Right lobe of liver (tissue), 6 donors: Measurements from ENCODE around the gene PRICKLE3. TPM values are rescaled to one million over a fixed set of nuclear protein-coding genes. Genes with fewer than 3 reads are reported as not detected.

Source experiments
- ATAC-seq, 4 donors: fragments of 200-7000 bp; cut with Tn5 transposase; one replicate each; pipeline ENCODE4 v1.9.1; 2020; ENCODE audit warnings: mild to moderate bottlenecking in 4 of 4, moderate library complexity in 4 of 4
- DNase-seq, 3 donors: peaks; one replicate each; pipeline ENCODE4 v3.0.0-alpha.2; 2020
- H3K27ac ChIP-seq, 3 donors: fragments of 200-600 bp; one replicate each; pipeline ENCODE4 v1.8.0; 2022
- H3K27me3 ChIP-seq, 2 donors: fragments of 200-600 bp; one replicate each; pipeline ENCODE4 v1.8.0; 2022
- H3K36me3 ChIP-seq, 4 donors: fragments of 200-600 bp; sonication (generic) in 1 of 4; one replicate each; pipeline versions ENCODE4 v1.5.1 to v1.8.0; 2017 to 2022; ENCODE audit warnings: control low read depth in 1 of 4
- H3K4me1 ChIP-seq, 4 donors: fragments of 200-600 bp; sonication (generic) in 1 of 4; one replicate each; pipeline versions ENCODE4 v1.5.1 to v1.8.0; 2017 to 2022; ENCODE audit warnings: control low read depth in 1 of 4
- H3K4me3 ChIP-seq, 3 donors: fragments of 200-600 bp; one replicate each; pipeline ENCODE4 v1.8.0; 2022
- H3K9me3 ChIP-seq, 4 donors: fragments of 200-600 bp; sonication (generic) in 1 of 4; one replicate each; pipeline versions ENCODE4 v1.5.1 to v1.8.0; 2017 to 2022; ENCODE audit warnings: control low read depth in 1 of 4
- CTCF ChIP-seq, 4 donors: fragments of 200-600 bp in 3 of 4; fragments of 450-650 bp in 1 of 4; IDR thresholded peaks; one replicate each; pipeline versions ENCODE4 v1.5.1 to v1.8.0; 2016 to 2022; ENCODE audit warnings: antibody characterized with exemption in 4 of 4, mild to moderate bottlenecking in 2 of 4
- POLR2A ChIP-seq: fragments of 450-650 bp; IDR thresholded peaks from one replicate; pipeline ENCODE4 v1.6.1; 2017; ENCODE audit warnings: antibody characterized with exemption, mild to moderate bottlenecking
- WGBS: methylation state at CpG from one replicate; pipeline ENCODE4 v1.1.6; 2018; ENCODE audit warnings: low coverage, low lambda C conversion rate; ENCODE audit not compliant: insufficient coverage; ENCODE audit errors: missing lambda C conversion rate; 5-methylcytosine and 5-hydroxymethylcytosine counted together
- intact Hi-C, 2 donors: fragments of 100-400 bp; cut with DNase I; formaldehyde crosslinking; loops; one replicate each; pipeline versions ENCODE4 v1.11.2 to v1.14.1; 2022
- total RNA-seq, 6 experiments: library from RNA; depleted of rRNA in 2 of 6; stranded (reverse); fragments of >200 nt in 2 of 6; fragmentation: NEBNext Ultra II Directional in 3 of 6; extraction: Animal tissue kit (Norgen Biotek cat#: 25700) in 3 of 6; gene quantifications; one replicate each; pipeline versions ENCODE4 v1.1.0 to v1.2.4, GENCODE V29; 2016 to 2023
- donor health status: DM: no; HTN: yes; CAD: no.
- donor health status: DM: no; HTN: no; CAD: no.
- donor health status: DM: no; HTN: no; CAD: no.
- donor health status: DM: no; HTN: yes; CAD: no.
- donor health status: DM: no; HTN: yes; CAD: no.

PRICKLE3 gene
- total RNA-seq, 6 experiments from 2014 or later: 3.8 to 6.4 (median 5.0) TPM

- DNase-seq (peak; percentile 89 to 93 (median 90)), ATAC-seq (peak; percentile 76 to 84 (median 79))
- H3K9me3 ChIP-seq: no peaks in the 10 kb centered on the region
- TF ChIP-seq CTCF (IDR thresholded peaks at IDR 0.05) (peak; percentile 67 to 83 (median 76)), POLR2A (peak; percentile 38)
- H3K36me3 ChIP-seq: no peaks in the 10 kb centered on the region
- intact Hi-C loops: no loop called here
- H3K4me1 ChIP-seq: peaks cover 0 to 11% (median 4%) of the 10 kb centered on the region in 4 donors
- peak overlapping the region; percentile 23 to 50 (median 50) for H3K4me3 ChIP-seq
- H3K27me3 ChIP-seq: no peaks in the 10 kb centered on the region
- H3K27ac ChIP-seq: peak overlapping the region; percentile 71 to 87 (median 81)
- WGBS: 46% methylated on average over 16 of the region's 69 CpGs
Observed at GRCh38 chrX:49163555-49164419, 22.4 kb downstream of the PRICKLE3 start.

GRCh38 chrX:49162620-49163019 is 23.6 kb downstream of the PRICKLE3 start, which contains the start of gene MAGIX:
MAGIX (plus strand) TSS chrX:49162758; CDS start chrX:49162890, 132 bp downstream.
- TF ChIP-seq POLR2A: no peak
- TF ChIP-seq CTCF (IDR thresholded peaks at IDR 0.05): peak in 1 of 4 donors; percentile 2
- H3K4me3 ChIP-seq: peak within 1 kb of the TSS; percentile 23 to 50 (median 50)
- H3K4me1 ChIP-seq: peaks cover 0 to 11% (median 4%) of the 10 kb centered on the region in 4 donors
- intact Hi-C loops: no loop called here
- ATAC-seq (peak; percentile 25 to 60 (median 43)), DNase-seq (peak; percentile 55 to 82 (median 80))
- peak within 1 kb of the TSS; percentile 71 to 87 (median 81) for H3K27ac ChIP-seq
- H3K27me3 ChIP-seq: no peaks in the 10 kb centered on the region
- no peaks in the 10 kb centered on the region for H3K9me3 ChIP-seq
- 26% methylated on average over 3 of the region's 28 CpGs for WGBS
- no peaks in the 10 kb centered on the region for H3K36me3 ChIP-seq

- intact Hi-C loops: no loop called here
- no peak overlapping the region for H3K4me3 ChIP-seq
- no peaks in the 10 kb centered on the region for H3K36me3 ChIP-seq
- H3K9me3 ChIP-seq: no peaks in the 10 kb centered on the region
- no peak for ATAC-seq
- no peak for DNase-seq
- 52% methylated on average over 5 of the region's 5 CpGs for WGBS
- no peak overlapping the region for H3K27ac ChIP-seq
- TF ChIP-seq CTCF (IDR thresholded peaks at IDR 0.05): no peak
- no peak for TF ChIP-seq POLR2A
- peaks cover 0 to 11% (median 4%) of the 10 kb centered on the region in 4 donors for H3K4me1 ChIP-seq
- H3K27me3 ChIP-seq: no peaks in the 10 kb centered on the region
Observed at GRCh38 chrX:49161632-49162031, 24.5 kb downstream of the PRICKLE3 start.

- WGBS: 66% methylated on average over 2 of the region's 2 CpGs
- Histone ChIP-seq H3K4me3 (no peak overlapping the region), H3K27ac (no peak overlapping the region), H3K4me1 (peaks cover 0 to 11% (median 4%) of the 10 kb centered on the region in 4 donors), H3K9me3 (no peaks in the 10 kb centered on the region), H3K27me3 (no peaks in the 10 kb centered on the region), H3K36me3 (no peaks in the 10 kb centered on the region)
- no peak for DNase-seq
- no peak for TF ChIP-seq CTCF (IDR thresholded peaks at IDR 0.05)
- no peak for TF ChIP-seq POLR2A
- intact Hi-C loops: no loop called here
- ATAC-seq: no peak
Observed at GRCh38 chrX:49160908-49161307, 25.3 kb downstream of the PRICKLE3 start.
